VCaP (cell line): ENCODE data around the gene ERC2.

ENCODE experiments used
- H3K27ac ChIP-seq: fragments of 450-650 bp; 2 replicates; pipeline ENCODE4 v1.5.1; 2017
- TF ChIP-seq, protein P1 (sequence below): fragments of 450-650 bp; conservative IDR thresholded peaks from 2 replicates; pipeline ENCODE4 v1.5.1; 2017; ENCODE audit warnings: mild to moderate bottlenecking, moderate library complexity

Gene ERC2

DNA sequence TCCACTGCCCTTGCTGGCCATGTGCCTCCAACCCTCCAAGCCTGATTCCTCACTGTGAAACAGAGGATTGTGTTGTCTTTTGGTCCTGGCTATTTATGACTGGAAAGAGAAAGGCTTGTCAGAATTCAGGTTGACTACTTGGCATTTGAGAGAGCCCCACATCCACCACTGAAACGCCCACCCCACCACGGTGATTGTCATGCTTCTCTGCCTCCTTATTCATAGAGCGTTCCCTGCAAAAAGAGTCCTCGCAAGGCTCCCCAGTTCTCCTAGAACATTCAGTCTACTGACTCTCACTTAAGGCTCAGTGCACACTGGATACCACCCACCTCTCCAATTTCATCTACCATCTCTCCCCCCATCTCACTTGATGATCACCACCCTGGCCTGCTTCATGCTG, 818.3 kb downstream of the ERC2 start:
- TF ChIP-seq, protein P1, sequence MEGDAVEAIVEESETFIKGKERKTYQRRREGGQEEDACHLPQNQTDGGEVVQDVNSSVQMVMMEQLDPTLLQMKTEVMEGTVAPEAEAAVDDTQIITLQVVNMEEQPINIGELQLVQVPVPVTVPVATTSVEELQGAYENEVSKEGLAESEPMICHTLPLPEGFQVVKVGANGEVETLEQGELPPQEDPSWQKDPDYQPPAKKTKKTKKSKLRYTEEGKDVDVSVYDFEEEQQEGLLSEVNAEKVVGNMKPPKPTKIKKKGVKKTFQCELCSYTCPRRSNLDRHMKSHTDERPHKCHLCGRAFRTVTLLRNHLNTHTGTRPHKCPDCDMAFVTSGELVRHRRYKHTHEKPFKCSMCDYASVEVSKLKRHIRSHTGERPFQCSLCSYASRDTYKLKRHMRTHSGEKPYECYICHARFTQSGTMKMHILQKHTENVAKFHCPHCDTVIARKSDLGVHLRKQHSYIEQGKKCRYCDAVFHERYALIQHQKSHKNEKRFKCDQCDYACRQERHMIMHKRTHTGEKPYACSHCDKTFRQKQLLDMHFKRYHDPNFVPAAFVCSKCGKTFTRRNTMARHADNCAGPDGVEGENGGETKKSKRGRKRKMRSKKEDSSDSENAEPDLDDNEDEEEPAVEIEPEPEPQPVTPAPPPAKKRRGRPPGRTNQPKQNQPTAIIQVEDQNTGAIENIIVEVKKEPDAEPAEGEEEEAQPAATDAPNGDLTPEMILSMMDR, result no peak
- no peak overlapping the region for H3K27ac ChIP-seq

DNA sequence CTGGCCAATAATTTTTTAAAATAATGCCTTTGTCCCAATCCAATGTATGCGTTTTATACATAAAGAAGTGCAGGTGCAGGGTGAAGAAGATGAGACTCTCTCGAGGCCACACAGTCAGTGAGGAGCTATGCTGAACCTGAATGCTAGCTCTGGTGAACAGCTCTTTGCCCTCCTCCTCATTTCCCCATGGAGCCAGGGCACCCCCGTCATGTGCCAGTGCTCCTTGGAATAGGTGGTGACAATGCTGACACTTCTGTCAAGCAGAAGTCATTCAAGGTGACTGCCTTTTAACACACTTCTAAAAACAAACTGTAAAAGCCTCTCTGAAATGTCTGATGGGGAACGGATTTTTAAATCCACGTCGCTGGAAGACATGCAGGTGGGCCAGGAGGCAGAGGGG, 818.7 kb downstream of the ERC2 start:
- H3K27ac ChIP-seq, result no peak overlapping the region
- TF ChIP-seq, protein P1, result no peak

DNA sequence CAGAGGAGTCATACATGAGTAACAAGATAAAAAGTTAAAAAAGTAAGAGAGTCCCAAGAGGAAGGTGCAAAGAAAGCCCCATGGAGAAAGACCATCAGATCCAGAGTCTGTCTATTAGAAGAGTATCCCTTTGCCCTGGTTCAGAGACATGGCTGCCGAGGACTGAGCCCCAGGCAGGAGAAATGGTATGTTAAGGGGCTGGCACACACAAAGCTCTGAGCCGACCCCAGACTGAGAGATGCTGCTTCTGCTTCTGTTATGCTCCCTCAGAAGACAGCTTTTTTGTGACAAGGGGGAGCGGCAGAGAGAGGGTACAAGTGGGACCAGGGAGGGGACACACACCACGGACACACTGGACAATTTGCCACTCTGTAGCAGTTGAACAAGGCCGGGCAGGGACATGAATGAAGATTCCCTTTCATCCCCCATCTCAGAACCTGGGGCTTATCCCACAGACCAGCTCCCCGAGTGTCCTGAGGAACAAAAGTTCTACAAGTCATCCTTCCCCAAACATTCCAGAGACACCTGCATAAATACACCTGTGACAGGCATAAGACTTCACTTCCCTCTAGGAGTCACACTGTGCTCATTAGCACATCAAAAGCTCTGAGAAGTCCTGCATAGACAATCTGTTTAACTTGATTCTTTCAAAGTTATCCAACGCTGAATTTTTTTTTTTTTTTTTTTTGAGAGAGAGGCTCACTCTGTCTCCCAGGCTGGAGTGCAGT, 819.5 kb downstream of the ERC2 start:
- TF ChIP-seq, protein P1, result no peak
- H3K27ac ChIP-seq, result no peak overlapping the region

DNA sequence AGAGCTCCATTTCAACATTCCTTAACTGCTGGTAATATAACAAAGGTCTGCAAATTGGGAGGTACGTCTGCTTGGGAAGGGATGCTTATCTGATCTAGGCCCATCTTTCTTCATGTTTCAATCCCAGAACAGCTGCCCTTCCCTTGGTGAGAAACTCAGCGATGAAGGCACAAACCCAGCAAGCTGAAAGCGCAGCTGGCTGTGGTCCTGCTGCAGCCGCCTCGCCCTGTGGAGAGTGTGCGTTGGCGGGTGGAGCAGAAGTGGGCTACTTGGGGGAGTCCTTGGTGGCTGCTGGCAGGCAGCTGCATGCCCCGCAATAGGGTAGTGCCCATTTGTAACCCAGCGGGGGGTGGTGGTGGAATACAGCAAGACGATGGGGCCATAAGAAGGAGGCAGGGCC, 820.6 kb downstream of the ERC2 start:
- H3K27ac ChIP-seq, result no peak overlapping the region
- TF ChIP-seq, protein P1, result no peak

DNA sequence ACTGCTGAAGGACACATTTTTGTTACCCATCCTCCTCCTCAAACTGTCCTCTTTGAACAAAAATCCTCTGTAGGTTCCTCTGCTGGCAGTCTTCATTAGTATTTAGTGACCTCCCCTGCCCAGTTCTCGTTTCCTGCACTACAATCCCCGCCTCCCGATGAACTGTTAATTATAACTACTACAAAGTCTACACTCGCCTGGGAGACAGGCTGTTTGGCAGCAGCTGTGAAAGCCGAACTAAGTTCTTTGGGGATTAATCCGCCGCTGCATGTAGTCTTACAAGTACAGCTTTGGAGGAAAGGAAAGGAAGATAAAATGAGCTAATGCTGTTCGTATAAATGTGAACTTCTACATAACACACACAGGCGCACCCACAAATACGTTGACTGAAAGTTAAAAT, 821.2 kb downstream of the ERC2 start:
- H3K27ac ChIP-seq, result no peak overlapping the region
- TF ChIP-seq, protein P1, result no peak

DNA sequence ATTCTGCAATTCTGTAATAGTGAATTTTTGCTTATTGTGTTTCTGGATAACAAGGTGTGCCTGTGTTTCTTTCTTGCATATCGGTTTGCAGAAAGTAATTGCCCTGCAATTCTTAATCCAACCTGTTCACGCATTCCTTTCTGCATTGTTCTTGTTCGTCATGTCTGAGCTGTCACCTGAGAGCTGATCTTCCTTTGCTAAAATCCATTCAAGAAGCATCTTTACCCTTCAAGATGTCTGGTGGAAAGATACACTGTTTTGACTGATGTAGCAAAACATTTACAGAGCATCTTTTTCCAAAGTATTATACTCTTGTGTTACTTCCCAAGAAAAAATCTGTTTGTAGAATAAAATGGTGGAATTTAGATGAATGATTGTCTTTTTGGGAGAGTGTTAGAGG, 822.1 kb downstream of the ERC2 start:
- no peak overlapping the region for H3K27ac ChIP-seq
- TF ChIP-seq, protein P1, result no peak

DNA sequence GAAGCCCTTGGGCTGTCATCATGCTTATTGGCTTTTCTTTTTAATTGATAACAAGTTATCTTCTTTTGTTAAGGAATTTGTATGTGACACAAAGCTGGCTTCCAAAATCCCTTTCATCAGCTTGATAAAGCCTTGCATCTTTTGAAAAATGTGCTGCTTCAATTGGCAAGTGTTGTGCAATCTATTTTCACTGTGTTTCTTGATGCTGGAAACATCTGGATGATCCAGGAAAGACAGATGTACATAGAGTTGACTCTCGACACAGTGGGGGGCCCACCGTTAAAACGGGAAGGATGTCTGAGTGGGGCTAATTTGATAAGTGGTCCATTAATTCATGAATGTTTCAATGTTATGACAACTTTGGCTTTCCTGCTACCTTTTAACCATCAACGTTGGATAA, 822.8 kb downstream of the ERC2 start:
- TF ChIP-seq, protein P1, result no peak
- H3K27ac ChIP-seq, result no peak overlapping the region
